Peyer's patch (tissue), 4 donors: ENCODE results near the gene ANKIB1. TPM values are rescaled to one million over a fixed set of nuclear protein-coding genes. Genes with fewer than 3 reads are reported as not detected.
"Not testable (repeated sequence)": the region's sequence is repeated elsewhere in the genome, so short reads cannot be mapped to it uniquely, and the experiment has no call there.

Source experiments
- DNase-seq, 3 donors: peaks; one replicate each; pipeline ENCODE4 v3.0.0-alpha.2; 2017 to 2019
- H3K27ac ChIP-seq, 4 donors: fragments of 200-600 bp; sonication (generic); one replicate each; pipeline ENCODE4 v1.5.1; 2016 to 2019
- H3K27me3 ChIP-seq, 2 donors: fragments of 200-600 bp; sonication (generic); one replicate each; pipeline ENCODE4 v1.5.1; 2019
- H3K36me3 ChIP-seq, 3 donors: fragments of 200-600 bp; sonication (generic); one replicate each; pipeline ENCODE4 v1.5.1; 2016 to 2019
- H3K4me1 ChIP-seq, 4 donors: fragments of 200-600 bp; sonication (generic); one replicate each; pipeline ENCODE4 v1.5.1; 2016 to 2019
- H3K4me3 ChIP-seq, 4 donors: fragments of 200-600 bp; sonication (generic); 1 replicate in 3 of 4; 2 replicates in 1 of 4; pipeline ENCODE4 v1.5.1; 2016 to 2019; ENCODE audit warnings: mild to moderate bottlenecking in 1 of 4
- H3K9me3 ChIP-seq, 4 donors: fragments of 200-600 bp; sonication (generic); one replicate each; pipeline ENCODE4 v1.5.1; 2016 to 2019; ENCODE audit warnings: mild to moderate bottlenecking in 1 of 4
- CTCF ChIP-seq, 6 experiments: fragments of 450-650 bp in 4 of 6; fragments of 200-600 bp in 2 of 6; sonication (generic) in 1 of 6; IDR thresholded peaks; one replicate each; pipeline ENCODE4 v1.5.1; 2017 to 2019; ENCODE audit warnings: antibody characterized with exemption in 6 of 6, mild to moderate bottlenecking in 3 of 6, moderate library complexity in 1 of 6
- POLR2A ChIP-seq, 2 donors: fragments of 450-650 bp; IDR thresholded peaks; one replicate each; pipeline ENCODE4 v1.5.1; 2017; ENCODE audit warnings: antibody characterized with exemption in 2 of 2, mild to moderate bottlenecking in 2 of 2, moderate library complexity in 2 of 2
- total RNA-seq, 4 donors: library from RNA; depleted of rRNA; stranded (reverse); fragments of >200 nt; gene quantifications; one replicate each; pipeline ENCODE4 v1.1.0, GENCODE V29; 2016

ANKIB1 gene
- total RNA-seq, 4 donors from 2014 or later: 37.8 to 82.5 (median 47.1) TPM

- peak overlapping the region; percentile 59 to 96 (median 84) for H3K4me3 ChIP-seq
- TF ChIP-seq CTCF (IDR thresholded peaks at IDR 0.05): no peak
- TF ChIP-seq POLR2A (IDR thresholded peaks at IDR 0.05): no peak
- peaks cover 0 to 13% (median 0%) of the 10 kb centered on the region in 3 donors for H3K36me3 ChIP-seq
- H3K27me3 ChIP-seq: no peaks in the 10 kb centered on the region
- no peaks in the 10 kb centered on the region for H3K9me3 ChIP-seq
- DNase-seq: no peak
- peaks cover 0 to 31% (median 10%) of the 10 kb centered on the region in 4 donors for H3K4me1 ChIP-seq
- peak overlapping the region; percentile 84 to 94 (median 90) for H3K27ac ChIP-seq
Observed at GRCh38 chr7:92244808-92245486, 827 bp upstream of the ANKIB1 start.

- no peaks in the 10 kb centered on the region for H3K27me3 ChIP-seq
- no peaks in the 10 kb centered on the region for H3K9me3 ChIP-seq
- peak; percentile 23 to 53 (median 53) for DNase-seq
- peak in 1 of 6 experiments; percentile 2 for TF ChIP-seq CTCF (IDR thresholded peaks at IDR 0.05)
- TF ChIP-seq POLR2A (IDR thresholded peaks at IDR 0.05): no peak
- no peaks in the 10 kb centered on the region for H3K36me3 ChIP-seq
- H3K27ac ChIP-seq: peak overlapping the region; percentile 84 to 94 (median 90)
- peak overlapping the region; percentile 59 to 96 (median 84) for H3K4me3 ChIP-seq
- H3K4me1 ChIP-seq: peaks cover 0 to 31% (median 10%) of the 10 kb centered on the region in 4 donors
Observed at GRCh38 chr7:92246360-92247101, 757 bp downstream of the ANKIB1 start.

GRCh38 chr7:92250603-92251002 lies 4.8 kb downstream of the ANKIB1 start:
- Histone ChIP-seq H3K36me3 (no peaks in the 10 kb centered on the region), H3K4me3 (no peak overlapping the region), H3K27me3 (no peaks in the 10 kb centered on the region), H3K9me3 (no peaks in the 10 kb centered on the region), H3K4me1 (peaks cover 0 to 18% (median 0%) of the 10 kb centered on the region in 4 donors), H3K27ac (no peak overlapping the region)
- DNase-seq: no peak
- TF ChIP-seq CTCF (IDR thresholded peaks at IDR 0.05): no peak
- no peak for TF ChIP-seq POLR2A (IDR thresholded peaks at IDR 0.05)

GRCh38 chr7:92251181-92251580 lies 5.4 kb downstream of the ANKIB1 start:
- no peak overlapping the region for H3K27ac ChIP-seq
- TF ChIP-seq CTCF (IDR thresholded peaks at IDR 0.05) (no peak), POLR2A (IDR thresholded peaks at IDR 0.05) (no peak)
- no peaks in the 10 kb centered on the region for H3K9me3 ChIP-seq
- no peaks in the 10 kb centered on the region for H3K36me3 ChIP-seq
- H3K4me3 ChIP-seq: no peak overlapping the region
- H3K27me3 ChIP-seq: no peaks in the 10 kb centered on the region
- peaks cover 0 to 18% (median 0%) of the 10 kb centered on the region in 4 donors for H3K4me1 ChIP-seq
- no peak for DNase-seq

- no peak for DNase-seq
- no peaks in the 10 kb centered on the region for H3K27me3 ChIP-seq
- H3K36me3 ChIP-seq: no peaks in the 10 kb centered on the region
- no peak overlapping the region for H3K27ac ChIP-seq
- TF ChIP-seq POLR2A (IDR thresholded peaks at IDR 0.05): no peak
- TF ChIP-seq CTCF (IDR thresholded peaks at IDR 0.05): no peak
- no peak overlapping the region for H3K4me3 ChIP-seq
- no peaks in the 10 kb centered on the region for H3K9me3 ChIP-seq
- H3K4me1 ChIP-seq: peaks cover 0 to under 1% (median 0%) of the 10 kb centered on the region in 4 donors
Observed at GRCh38 chr7:92253251-92253650, 7.5 kb downstream of the ANKIB1 start.

- not testable (repeated sequence) for H3K36me3 ChIP-seq, DNase-seq, H3K9me3 ChIP-seq, H3K27ac ChIP-seq, H3K4me1 ChIP-seq, H3K4me3 ChIP-seq, H3K27me3 ChIP-seq
Observed at GRCh38 chr7:92254800-92255199, 9.0 kb downstream of the ANKIB1 start.
